B cell (primary cell): Measurements from ENCODE around the gene F2RL3. TPM values are rescaled to one million over a fixed set of nuclear protein-coding genes. Genes with fewer than 3 reads are reported as not detected.

Experiments used
- ATAC-seq: fragments of 200-7000 bp; cut with Tn5 transposase; one replicate; pipeline ENCODE4 v1.10.0; 2021; ENCODE audit warnings: low read depth, mild to moderate bottlenecking, moderate number of reproducible peaks, moderate library complexity
- CTCF ChIA-PET: fragments of 350-600 bp; sonication (Branson Sonifier 250); formaldehyde crosslinking; loops from one replicate; lab custom pipeline; 2021; ENCODE audit warnings: antibody characterized with exemption, inconsistent platforms; lab: Charles Lee
- POLR2A ChIA-PET: fragments of 350-600 bp; sonication (Branson Sonifier 250); formaldehyde crosslinking; loops from one replicate; lab custom pipeline; 2021; ENCODE audit warnings: antibody characterized with exemption; lab: Charles Lee
- DNase-seq: peaks from one replicate; pipeline ENCODE4 v3.0.0; 2013
- H2AFZ ChIP-seq: 2 replicates; pipeline ENCODE4 v1.6.1; 2012; ENCODE audit warnings: mild to moderate bottlenecking, low read depth, low read length; ENCODE audit not compliant: insufficient read depth, poor library complexity, severe bottlenecking
- H3K27ac ChIP-seq, 2 donors: 1 replicate in 1 of 2; 2 replicates in 1 of 2; pipeline ENCODE4 v1.5.1; 2012 to 2013; ENCODE audit warnings: low read length in 2 of 2, mild to moderate bottlenecking in 2 of 2, moderate library complexity in 1 of 2
- H3K27me3 ChIP-seq, 4 experiments: fragments of 200-600 bp in 1 of 4; sonication (generic) in 1 of 4; replicated peaks in 1 of 4; 1 replicate in 2 of 4; 2 replicates in 2 of 4; pipeline versions ENCODE4 v1.6.1 to v1.7.0; 2013 to 2016; ENCODE audit warnings: low read length in 3 of 4, mild to moderate bottlenecking in 2 of 4, mixed read lengths in 1 of 4, moderate library complexity in 1 of 4; ENCODE audit not compliant: insufficient read depth in 4 of 4, control insufficient read depth in 3 of 4; ENCODE audit errors: control extremely low read depth in 1 of 4
- H3K36me3 ChIP-seq, 2 experiments: replicated peaks in 1 of 2; 1 replicate in 1 of 2; 2 replicates in 1 of 2; pipeline versions ENCODE4 v1.6.1 to v1.7.1; 2013; ENCODE audit warnings: low read length in 1 of 2; ENCODE audit not compliant: insufficient read depth in 2 of 2, control insufficient read depth in 1 of 2; ENCODE audit errors: control extremely low read depth in 1 of 2, extremely low read depth in 1 of 2
- H3K4me1 ChIP-seq, 2 donors: fragments of 200-600 bp in 1 of 2; sonication (generic) in 1 of 2; 1 replicate in 1 of 2; 2 replicates in 1 of 2; pipeline versions ENCODE4 v1.5.1 to v1.6.1; 2013 to 2017; ENCODE audit warnings: low read length in 2 of 2; ENCODE audit not compliant: control insufficient read depth in 2 of 2, insufficient read depth in 2 of 2
- H3K4me2 ChIP-seq: replicated peaks from 2 replicates; pipeline ENCODE3; 2012; ENCODE audit warnings: mild to moderate bottlenecking, low read depth, low read length; ENCODE audit not compliant: poor library complexity, severe bottlenecking
- H3K4me3 ChIP-seq, 5 experiments: fragments of 200-600 bp in 1 of 5; sonication (generic) in 1 of 5; 1 replicate in 3 of 5; 2 replicates in 2 of 5; pipeline versions ENCODE4 v1.5.1 to v1.7.0; 2011 to 2016; ENCODE audit warnings: low read length in 4 of 5, mild to moderate bottlenecking in 4 of 5, low read depth in 2 of 5, control low read depth in 1 of 5, moderate library complexity in 1 of 5; ENCODE audit not compliant: insufficient read depth in 1 of 5; ENCODE audit errors: control extremely low read depth in 1 of 5, extremely low read depth in 1 of 5
- H3K79me2 ChIP-seq: fragments of 200-600 bp; sonication (generic); one replicate; pipeline ENCODE4 v1.6.0; 2016; ENCODE audit warnings: low read length; ENCODE audit not compliant: control insufficient read depth, insufficient read depth
- H3K9ac ChIP-seq: fragments of 200-600 bp; sonication (generic); 2 replicates; pipeline ENCODE4 v1.6.1; 2017; ENCODE audit warnings: mild to moderate bottlenecking, low read length, moderate library complexity
- H3K9me3 ChIP-seq, 3 donors: one replicate each; pipeline versions ENCODE4 v1.6.1 to v1.7.1; 2013; ENCODE audit warnings: low read length in 2 of 3; ENCODE audit not compliant: control insufficient read depth in 2 of 3, insufficient read depth in 1 of 3; ENCODE audit errors: control extremely low read depth in 1 of 3
- H4K20me1 ChIP-seq: 2 replicates; pipeline ENCODE4 v1.6.0; 2012; ENCODE audit warnings: mild to moderate bottlenecking, low read length; ENCODE audit not compliant: insufficient read depth, control insufficient read depth, poor library complexity, severe bottlenecking
- H3K27ac Mint-ChIP-seq: one replicate; pipeline ENCODE4 v1.8.0; 2021; ENCODE audit warnings: mixed read lengths
- H3K27me3 Mint-ChIP-seq: one replicate; pipeline ENCODE4 v1.8.0; 2021; ENCODE audit warnings: mixed read lengths
- H3K4me1 Mint-ChIP-seq: one replicate; pipeline ENCODE4 v1.8.0; 2021; ENCODE audit warnings: mixed read lengths
- H3K4me3 Mint-ChIP-seq: one replicate; pipeline ENCODE4 v1.8.0; 2021; ENCODE audit warnings: mixed read lengths
- H3K9me3 Mint-ChIP-seq: one replicate; pipeline ENCODE4 v1.8.0; 2022; ENCODE audit warnings: mixed read lengths; ENCODE audit not compliant: insufficient read depth
- CTCF ChIP-seq: fragments of 200-600 bp; IDR thresholded peaks from one replicate; pipeline ENCODE4 v1.8.0; 2022; ENCODE audit warnings: antibody characterized with exemption, mild to moderate bottlenecking
- EZH2 ChIP-seq: IDR thresholded peaks from 2 replicates; pipeline ENCODE4 v1.6.1; 2012; ENCODE audit warnings: borderline replicate concordance, low read depth, mild to moderate bottlenecking, moderate library complexity, low read length; ENCODE audit not compliant: insufficient read depth, poor library complexity, severe bottlenecking
- WGBS: methylation state at CpG from one replicate; pipeline ENCODE4 v1.1.5; 2013; ENCODE audit warnings: missing lambda C conversion rate; ENCODE audit not compliant: insufficient coverage; 5-methylcytosine and 5-hydroxymethylcytosine counted together
- intact Hi-C: fragments of 100-400 bp; cut with micrococcal nuclease; formaldehyde crosslinking; loops from one replicate; pipeline ENCODE4 v1.10.0; 2022
- polyA plus RNA-seq: library from polyadenylated mRNA; depleted of rRNA; stranded (reverse); fragments of >200 nt; gene quantifications from 2 replicates; pipeline ENCODE4 v1.2.3, GENCODE V29; 2012
- total RNA-seq, 2 donors: library from RNA; stranded (reverse); fragments of 120-200 nt in 1 of 2; gene quantifications; 1 replicate in 1 of 2; 2 replicates in 1 of 2; pipeline versions ENCODE4 v1.2.3 to v1.2.4, GENCODE V29; 2013 to 2022

The F2RL3 gene
- total and polyA plus RNA-seq, 2 donors (not counting 1 experiment from before 2014, with no cell fraction given) = 0.01 to 1.1 TPM

GRCh38 chr19:16846901-16847300 is 41.9 kb upstream of the F2RL3 start:
- H3K27ac Mint-ChIP-seq = no peak overlapping the region
- Histone ChIP-seq H3K27me3 (no peaks in the 10 kb centered on the region), H3K4me1 (no peaks in the 10 kb centered on the region), H4K20me1 (peaks cover 16% of the 10 kb centered on the region), H3K4me3 (no peak overlapping the region), H3K36me3 (peaks cover 0 to 84% of the 10 kb centered on the region in 2 experiments), H3K9ac (no peak overlapping the region), H3K27ac (no peak overlapping the region), H3K4me2 (no peak overlapping the region), H2AFZ (no peak overlapping the region), H3K79me2 (peaks cover 27% of the 10 kb centered on the region), H3K9me3 (no peaks in the 10 kb centered on the region)
- no peak overlapping the region for H3K4me3 Mint-ChIP-seq
- peaks cover 1% of the 10 kb centered on the region for H3K4me1 Mint-ChIP-seq
- DNase-seq = no peak
- POLR2A ChIA-PET = no interaction called here
- no peak for ATAC-seq
- H3K9me3 Mint-ChIP-seq = no peaks in the 10 kb centered on the region
- TF ChIP-seq CTCF (no peak), EZH2 (no peak)
- H3K27me3 Mint-ChIP-seq = no peaks in the 10 kb centered on the region
- CTCF ChIA-PET = no interaction called here
- intact Hi-C loops = no loop called here
- WGBS = 98% methylated on average over 16 of the region's 16 CpGs

- no peak for TF ChIP-seq CTCF
- TF ChIP-seq EZH2 = no peak
- Histone ChIP-seq H3K9ac (no peak overlapping the region), H2AFZ (no peak overlapping the region), H3K4me3 (no peak overlapping the region), H4K20me1 (peaks cover 16% of the 10 kb centered on the region), H3K4me2 (no peak overlapping the region), H3K27me3 (no peaks in the 10 kb centered on the region), H3K79me2 (peaks cover 23% of the 10 kb centered on the region), H3K36me3 (peaks cover 0 to 86% of the 10 kb centered on the region in 2 experiments), H3K27ac (no peak overlapping the region), H3K4me1 (no peaks in the 10 kb centered on the region), H3K9me3 (no peaks in the 10 kb centered on the region)
- no peak for DNase-seq
- no peaks in the 10 kb centered on the region for H3K9me3 Mint-ChIP-seq
- peaks cover 1% of the 10 kb centered on the region for H3K4me1 Mint-ChIP-seq
- WGBS = 100% methylated on average over 4 of the region's 6 CpGs
- ChIA-PET POLR2A (no interaction called here), CTCF (no interaction called here)
- H3K27me3 Mint-ChIP-seq = no peaks in the 10 kb centered on the region
- H3K4me3 Mint-ChIP-seq = no peak overlapping the region
- ATAC-seq = no peak
- intact Hi-C loops = no loop called here
- H3K27ac Mint-ChIP-seq = no peak overlapping the region
These were observed 41.4 kb upstream of the F2RL3 start for GRCh38 chr19:16847430-16847829.
